K562 (cell line): ENCODE results near the gene MAPRE2. TPM values are rescaled to one million over a fixed set of nuclear protein-coding genes. Genes with fewer than 3 reads are reported as not detected.

ENCODE experiments used
- BRF1 ChIP-seq: IDR thresholded peaks from 3 replicates; pipeline ENCODE4 v1.6.1; 2011; ENCODE audit warnings: borderline replicate concordance, mild to moderate bottlenecking; ENCODE audit not compliant: insufficient read length; ENCODE audit errors: extremely low read depth
- ERF ChIP-seq: fragments of 450-650 bp; formaldehyde crosslinking; IDR thresholded peaks from 2 replicates; pipeline ENCODE4 v1.4.0; 2020; ENCODE audit warnings: mild to moderate bottlenecking, mixed read lengths
- FOXA1 ChIP-seq: fragments of 450-650 bp; IDR thresholded peaks from 2 replicates; pipeline ENCODE4 v1.6.1; 2016; ENCODE audit warnings: mild to moderate bottlenecking, borderline replicate concordance
- NCOA1 ChIP-seq: fragments of 450-650 bp; IDR thresholded peaks from 2 replicates; pipeline ENCODE4 v1.6.1; 2016; ENCODE audit warnings: low read depth
- NONO ChIP-seq, 2 experiments: fragments of 200-400 bp in 1 of 2; fragments of 450-650 bp in 1 of 2; formaldehyde crosslinking in 1 of 2; IDR thresholded peaks; 2 replicates each; pipeline ENCODE4 v1.6.1; 2017; ENCODE audit warnings: low read depth in 2 of 2, mild to moderate bottlenecking in 2 of 2, moderate library complexity in 2 of 2, low read length in 1 of 2
- PCBP1 ChIP-seq: fragments of 200-400 bp; formaldehyde crosslinking; IDR thresholded peaks from 2 replicates; pipeline ENCODE4 v1.6.1; 2018; ENCODE audit warnings: mild to moderate bottlenecking, low read depth, low read length; ENCODE audit not compliant: poor library complexity, severe bottlenecking
- PURB ChIP-seq: sonication (generic); formaldehyde crosslinking; IDR thresholded peaks from 2 replicates; pipeline ENCODE4 v1.9.0; 2021; ENCODE audit warnings: low read depth, mild to moderate bottlenecking, missing genetic modification reagents
- RAD21 ChIP-seq, 2 experiments: fragments of 250-450 bp in 1 of 2; fragments of 450-650 bp in 1 of 2; sonication (Bioruptor Pico) in 1 of 2; formaldehyde crosslinking in 1 of 2; IDR thresholded peaks in 1 of 2; conservative IDR thresholded peaks in 1 of 2; 2 replicates each; pipeline versions ENCODE4 v1.4.0 to v1.8.0; 2020 to 2022; ENCODE audit warnings: mild to moderate bottlenecking in 2 of 2, moderate library complexity in 1 of 2
- RBM34 ChIP-seq: fragments of 200-400 bp; formaldehyde crosslinking; IDR thresholded peaks from 2 replicates; pipeline ENCODE4 v1.6.1; 2018; ENCODE audit warnings: low read length, borderline replicate concordance; ENCODE audit not compliant: insufficient read depth
- SMC3 ChIP-seq: conservative IDR thresholded peaks from 2 replicates; pipeline ENCODE4 v1.6.1; 2011; ENCODE audit warnings: low read depth, low read length, improper control_type of control experiment; ENCODE audit not compliant: insufficient read depth
- SRSF3 ChIP-seq: fragments of 200-400 bp; formaldehyde crosslinking; IDR thresholded peaks from 2 replicates; pipeline ENCODE4 v1.6.1; 2016; ENCODE audit warnings: mild to moderate bottlenecking, low read length, moderate library complexity; ENCODE audit not compliant: insufficient read depth
- VEZF1 ChIP-seq: fragments of 200-800 bp; sonication (Bioruptor generic); IDR thresholded peaks from 2 replicates; pipeline ENCODE4 v1.6.1; 2017; ENCODE audit warnings: missing genetic modification characterization, missing compliant biosample characterization
- XRCC4 ChIP-seq: IDR thresholded peaks from one replicate; pipeline ENCODE4 v1.6.1; 2011; ENCODE audit not compliant: insufficient read depth, insufficient read length; ENCODE audit errors: extremely low read depth
- ZC3H8 ChIP-seq: fragments of 450-650 bp; IDR thresholded peaks from 2 replicates; pipeline ENCODE4 v1.6.1; 2017
- ZNF140 ChIP-seq: fragments of 250-450 bp; sonication (Bioruptor Pico); IDR thresholded peaks from 2 replicates; pipeline ENCODE4 v1.8.0; 2021; ENCODE audit warnings: moderate library complexity, mild to moderate bottlenecking, inconsistent platforms
- ZNF592 ChIP-seq: fragments of 450-650 bp; IDR thresholded peaks from 2 replicates; pipeline ENCODE4 v1.6.1; 2017; ENCODE audit warnings: antibody characterized with exemption, mild to moderate bottlenecking
- ZNF79 ChIP-seq: fragments of 250-450 bp; sonication (Bioruptor Pico); IDR thresholded peaks from 2 replicates; pipeline ENCODE4 v1.4.0; 2020; ENCODE audit warnings: low read depth, mild to moderate bottlenecking, moderate library complexity
- polyA plus RNA-seq, 8 experiments: library from polyadenylated mRNA; depleted of rRNA in 4 of 8; stranded (reverse) in 5 of 8; unstranded in 3 of 8; fragments of >200 nt; fragmentation: Nextera tagmentation in 2 of 8; fragmentation: Illumina TruSeq in 1 of 8; extraction: Ambion mirVana in 2 of 8; extraction: Trizol in 1 of 8; gene quantifications; 2 replicates each; pipeline versions ENCODE4 v1.2.1 to v1.2.3, GENCODE V29; 2011 to 2014; ENCODE audit warnings: inconsistent platforms in 1 of 8, missing spikeins in 1 of 8
- total RNA-seq, 7 experiments: library from RNA; depleted of rRNA in 6 of 7; stranded (reverse); fragments of >200 nt in 6 of 7; fragmentation: Illumina TruSeq in 2 of 7; extraction: Trizol in 2 of 7; gene quantifications; 2 replicates each; pipeline versions ENCODE4 v1.2.1 to v1.2.3, GENCODE V29; 2011 to 2021; ENCODE audit warnings: low replicate concordance in 1 of 7
- TF ChIP-seq, protein P1 (sequence below): sonication (generic); formaldehyde crosslinking; IDR thresholded peaks from 2 replicates; pipeline ENCODE4 v1.8.0; 2022; ENCODE audit warnings: mild to moderate bottlenecking, missing genetic modification reagents, borderline replicate concordance
- TF ChIP-seq, protein P2 (sequence below): conservative IDR thresholded peaks from 2 replicates; pipeline ENCODE4 v1.6.1; 2011; ENCODE audit warnings: low read depth, mild to moderate bottlenecking, low read length; ENCODE audit not compliant: control insufficient read depth

The MAPRE2 gene
- total and polyA plus RNA-seq, 9 of the 15 experiments (the other 6 are each of a cell fraction or from before 2014, with no cell fraction given), result 32.3 to 70.7 (median 40.7) TPM

- TF ChIP-seq ZNF592 (peak; percentile 35; the same call in 1 of the 2 replicates), PCBP1 (no peak), ZNF79 (no peak), RAD21 (CRISPR knock-in tag; conservative IDR thresholded peaks at IDR 0.05 in 1 of 2, IDR thresholded peaks at IDR 0.05 in 1 of 2) (peak; percentile 30 to 67; a peak in 3 of 4 replicates), SMC3 (0 out of 2 replicates have a peak, but pooled peaks have one; percentile 42), XRCC4 (no peak), NCOA1 (no peak), RBM34 (no peak), FOXA1 (no peak), ZC3H8 (no peak), BRF1 (no peak), ZNF140 (CRISPR knock-in tag) (no peak), VEZF1 (CRISPR knock-in tag) (0 out of 2 replicates have a peak, but pooled peaks have one; percentile 19), SRSF3 (no peak), NONO (IDR thresholded peaks at IDR 0.05; ENCODE audit: low read depth in 2 of 2, low read length in 1 of 2) (no peak), PURB (CRISPR knock-in tag) (no peak), ERF (CRISPR knock-in tag) (no peak)
- TF ChIP-seq, protein P1, sequence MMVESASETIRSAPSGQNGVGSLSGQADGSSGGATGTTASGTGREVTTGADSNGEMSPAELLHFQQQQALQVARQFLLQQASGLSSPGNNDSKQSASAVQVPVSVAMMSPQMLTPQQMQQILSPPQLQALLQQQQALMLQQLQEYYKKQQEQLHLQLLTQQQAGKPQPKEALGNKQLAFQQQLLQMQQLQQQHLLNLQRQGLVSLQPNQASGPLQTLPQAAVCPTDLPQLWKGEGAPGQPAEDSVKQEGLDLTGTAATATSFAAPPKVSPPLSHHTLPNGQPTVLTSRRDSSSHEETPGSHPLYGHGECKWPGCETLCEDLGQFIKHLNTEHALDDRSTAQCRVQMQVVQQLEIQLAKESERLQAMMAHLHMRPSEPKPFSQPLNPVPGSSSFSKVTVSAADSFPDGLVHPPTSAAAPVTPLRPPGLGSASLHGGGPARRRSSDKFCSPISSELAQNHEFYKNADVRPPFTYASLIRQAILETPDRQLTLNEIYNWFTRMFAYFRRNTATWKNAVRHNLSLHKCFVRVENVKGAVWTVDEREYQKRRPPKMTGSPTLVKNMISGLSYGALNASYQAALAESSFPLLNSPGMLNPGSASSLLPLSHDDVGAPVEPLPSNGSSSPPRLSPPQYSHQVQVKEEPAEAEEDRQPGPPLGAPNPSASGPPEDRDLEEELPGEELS (CRISPR knock-in tag), result no peak
- TF ChIP-seq, protein P2, sequence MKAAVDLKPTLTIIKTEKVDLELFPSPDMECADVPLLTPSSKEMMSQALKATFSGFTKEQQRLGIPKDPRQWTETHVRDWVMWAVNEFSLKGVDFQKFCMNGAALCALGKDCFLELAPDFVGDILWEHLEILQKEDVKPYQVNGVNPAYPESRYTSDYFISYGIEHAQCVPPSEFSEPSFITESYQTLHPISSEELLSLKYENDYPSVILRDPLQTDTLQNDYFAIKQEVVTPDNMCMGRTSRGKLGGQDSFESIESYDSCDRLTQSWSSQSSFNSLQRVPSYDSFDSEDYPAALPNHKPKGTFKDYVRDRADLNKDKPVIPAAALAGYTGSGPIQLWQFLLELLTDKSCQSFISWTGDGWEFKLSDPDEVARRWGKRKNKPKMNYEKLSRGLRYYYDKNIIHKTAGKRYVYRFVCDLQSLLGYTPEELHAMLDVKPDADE, result no peak
These were observed 86.0 kb downstream of the MAPRE2 start (continued) for GRCh38 chr18:35127201-35127600.
